HFF-Myc (cell line): ENCODE measurements around the gene TBC1D22B.
"Not testable (repeated sequence)": the region's sequence is repeated elsewhere in the genome, so short reads cannot be mapped to it uniquely, and the experiment has no call there.

ENCODE experiments used
- DNase-seq: peaks from one replicate; pipeline ENCODE4 v3.0.0-alpha.2; 2011; ENCODE audit warnings: low read depth; ENCODE audit errors: extremely low read depth
- H3K4me3 ChIP-seq: replicated peaks from 2 replicates; pipeline ENCODE4 v1.5.1; 2011; ENCODE audit warnings: low read depth, mild to moderate bottlenecking, control low read depth, low read length
- CTCF ChIP-seq: IDR thresholded peaks from 2 replicates; pipeline ENCODE4 v1.5.1; 2012; ENCODE audit warnings: mild to moderate bottlenecking, low read depth, low read length, control low read depth; ENCODE audit errors: missing control alignments

The TBC1D22B gene

GRCh38 chr6:37293426-37293825 lies 35.9 kb downstream of the TBC1D22B start:
- TF ChIP-seq CTCF = no peak
- DNase-seq = no peak
- no peak overlapping the region for H3K4me3 ChIP-seq

GRCh38 chr6:37297637-37298036 lies 40.1 kb downstream of the TBC1D22B start:
- not testable (repeated sequence) for DNase-seq, H3K4me3 ChIP-seq

GRCh38 chr6:37298958-37299357 lies 41.4 kb downstream of the TBC1D22B start:
- no peak for DNase-seq
- no peak overlapping the region for H3K4me3 ChIP-seq
- no peak for TF ChIP-seq CTCF

- no peak for DNase-seq
- TF ChIP-seq CTCF = no peak
- H3K4me3 ChIP-seq = no peak overlapping the region
These were observed 42.4 kb downstream of the TBC1D22B start for GRCh38 chr6:37299990-37300389.

- no peak for DNase-seq
- no peak for TF ChIP-seq CTCF
- no peak overlapping the region for H3K4me3 ChIP-seq
These were observed 44.6 kb downstream of the TBC1D22B start for GRCh38 chr6:37302086-37302686.

GRCh38 chr6:37303091-37303660 lies 45.6 kb downstream of the TBC1D22B start:
- no peak for DNase-seq
- H3K4me3 ChIP-seq = no peak overlapping the region
- TF ChIP-seq CTCF = no peak

GRCh38 chr6:37303891-37304503 lies 46.4 kb downstream of the TBC1D22B start:
- peak; percentile 64 for TF ChIP-seq CTCF
- no peak overlapping the region for H3K4me3 ChIP-seq
- peak; percentile 33 for DNase-seq
